GM12878 (cell line): ENCODE measurements around the gene UBA6. TPM values are rescaled to one million over a fixed set of nuclear protein-coding genes. Genes with fewer than 3 reads are reported as not detected.

Experiments
- ATAC-seq: fragments of 200-7000 bp; cut with Tn5 transposase; 3 replicates; pipeline ENCODE4 v1.9.1; 2020; ENCODE audit warnings: mild to moderate bottlenecking, moderate library complexity
- BruUV-seq: library from RNA; stranded (reverse); fragments of 400-500 nt; replicated peaks from 2 replicates; lab custom pipeline; 2021; lab: Mats Ljungman, UMichigan
- CTCF ChIA-PET: fragments of 300-600 bp; sonication (Branson Sonifier 250); formaldehyde crosslinking; extraction: SDS; loops from one replicate; lab custom pipeline; 2021; ENCODE audit warnings: inconsistent platforms; lab: Yijun Ruan, JAX
- POLR2A ChIA-PET: fragments of 350-600 bp; formaldehyde crosslinking; extraction: SDS; loops from one replicate; lab custom pipeline; 2021; ENCODE audit warnings: inconsistent platforms; lab: Charles Lee
- RAD21 ChIA-PET: fragments of 300-600 bp; sonication (Branson Sonifier 250); formaldehyde crosslinking; loops from one replicate; lab custom pipeline; 2023; ENCODE audit warnings: antibody characterized with exemption; ENCODE audit not compliant: unreplicated experiment; lab: Charles Lee
- SMC1A ChIA-PET: fragments of 300-600 bp; sonication (Branson Sonifier 250); formaldehyde crosslinking; loops from one replicate; lab custom pipeline; 2023; ENCODE audit not compliant: unreplicated experiment, uncharacterized antibody; lab: Charles Lee
- DNase-seq: peaks from one replicate; pipeline ENCODE4 v3.0.0-alpha.2; 2011; ENCODE audit warnings: low read depth, low spot score
- FAIRE-seq: peaks from 3 replicates; lab custom pipeline; 2011; peaks lifted over from hg19 to GRCh38; lab: Jason Lieb, UNC
- H2AFZ ChIP-seq: 2 replicates; pipeline ENCODE4 v1.6.0; 2011; ENCODE audit warnings: low read depth, low read length, control low read depth; ENCODE audit not compliant: control insufficient read depth
- H3K27ac ChIP-seq: 2 replicates; pipeline ENCODE4 v1.5.1; 2011; ENCODE audit warnings: control low read depth; ENCODE audit not compliant: control insufficient read depth, insufficient read depth
- H3K27me3 ChIP-seq, 2 experiments: replicated peaks in 1 of 2; 2 replicates each; pipeline versions ENCODE4 v1.6.0 to v1.6.1; 2011; ENCODE audit warnings: low read length in 1 of 2; ENCODE audit not compliant: control insufficient read depth in 2 of 2, insufficient read depth in 2 of 2
- H3K36me3 ChIP-seq, 2 experiments: 2 replicates each; pipeline ENCODE4 v1.5.1; 2011; ENCODE audit warnings: low read length in 1 of 2; ENCODE audit not compliant: control insufficient read depth in 2 of 2, insufficient read depth in 2 of 2
- H3K4me1 ChIP-seq: 2 replicates; pipeline ENCODE4 v1.6.1; 2011; ENCODE audit warnings: mild to moderate bottlenecking, low read length, moderate library complexity, mixed read lengths; ENCODE audit not compliant: control insufficient read depth, insufficient read depth
- H3K4me2 ChIP-seq: 2 replicates; pipeline ENCODE4 v1.6.0; 2011; ENCODE audit warnings: control low read depth; ENCODE audit not compliant: control insufficient read depth, insufficient read depth
- H3K4me3 ChIP-seq: fragments of 200-600 bp; sonication (generic); 2 replicates; pipeline ENCODE4 v1.5.1; 2016
- H3K79me2 ChIP-seq: 2 replicates; pipeline ENCODE4 v1.6.0; 2011; ENCODE audit warnings: low read length; ENCODE audit not compliant: control insufficient read depth, insufficient read depth
- H3K9ac ChIP-seq: 2 replicates; pipeline ENCODE4 v1.8.0; 2011; ENCODE audit warnings: low read length, control low read depth, mixed read lengths; ENCODE audit not compliant: control insufficient read depth, insufficient read depth
- H3K9me3 ChIP-seq: replicated peaks from 3 replicates; pipeline ENCODE4 v1.5.1; 2011; ENCODE audit warnings: mild to moderate bottlenecking, low read length; ENCODE audit not compliant: control insufficient read depth, insufficient read depth
- H4K20me1 ChIP-seq: 2 replicates; pipeline ENCODE4 v1.6.0; 2011; ENCODE audit not compliant: control insufficient read depth, insufficient read depth
- CHD4 ChIP-seq: fragments of 200-600 bp; sonication (generic); IDR thresholded peaks from 2 replicates; pipeline ENCODE4 v1.6.1; 2016; ENCODE audit warnings: mild to moderate bottlenecking
- EED ChIP-seq: sonication (generic); IDR thresholded peaks from 2 replicates; pipeline ENCODE4 v1.6.1; 2016; ENCODE audit warnings: antibody characterized with exemption, low read depth
- MLLT1 ChIP-seq: fragments of 450-650 bp; IDR thresholded peaks from 2 replicates; pipeline ENCODE4 v1.6.1; 2016; ENCODE audit warnings: mild to moderate bottlenecking
- PML ChIP-seq: IDR thresholded peaks from 2 replicates; pipeline ENCODE4 v1.6.1; 2012; ENCODE audit warnings: low read length, inconsistent platforms
- POLR2AphosphoS2 ChIP-seq: IDR thresholded peaks from 2 replicates; pipeline ENCODE4 v1.6.1; 2011; ENCODE audit warnings: low read depth, mild to moderate bottlenecking, low read length, improper control_type of control experiment, moderate library complexity
- RCOR1 ChIP-seq: conservative IDR thresholded peaks from 2 replicates; pipeline ENCODE4 v1.6.1; 2012; ENCODE audit warnings: low read depth, low read length, improper control_type of control experiment
- ZNF274 ChIP-seq: IDR thresholded peaks from one replicate; pipeline ENCODE4 v1.8.0; 2011; ENCODE audit not compliant: insufficient read length, insufficient read depth
- ZNF687 ChIP-seq: fragments of 450-650 bp; IDR thresholded peaks from 2 replicates; pipeline ENCODE4 v1.6.1; 2017; ENCODE audit warnings: mild to moderate bottlenecking, moderate library complexity
- WGBS: methylation state at CpG from one replicate; pipeline ENCODE4 v1.1.6; 2016; ENCODE audit warnings: low lambda C conversion rate; ENCODE audit not compliant: insufficient replicate concordance, insufficient coverage; ENCODE audit errors: missing lambda C conversion rate; 5-methylcytosine and 5-hydroxymethylcytosine counted together
- in situ Hi-C: fragments of 300-500 bp; cut with MboI; formaldehyde crosslinking; loops from 9 replicates; pipeline ENCODE4 v1.14.3; 2018; ENCODE audit warnings: mixed read lengths
- intact Hi-C: fragments of 100-400 bp; cut with micrococcal nuclease; formaldehyde crosslinking; loops from one replicate; pipeline ENCODE4 v1.14.2; 2022; ENCODE audit not compliant: unreplicated experiment
- polyA plus RNA-seq, 11 experiments: library from polyadenylated mRNA; depleted of rRNA in 4 of 11; unstranded in 6 of 11; stranded (reverse) in 5 of 11; fragments of >200 nt; fragmentation: Nextera tagmentation in 4 of 11; fragmentation: Illumina TruSeq in 1 of 11; extraction: Ambion mirVana in 4 of 11; extraction: Trizol in 1 of 11; gene quantifications; 1 replicate in 1 of 11; 2 replicates in 10 of 11; pipeline versions ENCODE4 v1.2.1 to v1.2.3, GENCODE V29; 2011 to 2016; ENCODE audit warnings: inconsistent platforms in 2 of 11, missing spikeins in 2 of 11, low read depth in 1 of 11
- total RNA-seq, 4 experiments: library from RNA; depleted of rRNA in 3 of 4; stranded (reverse); fragments of >200 nt in 3 of 4; fragmentation: Illumina TruSeq in 1 of 4; extraction: Trizol in 1 of 4; gene quantifications; 2 replicates each; pipeline versions ENCODE4 v1.2.1 to v1.2.3, GENCODE V29; 2013 to 2021

Gene UBA6
- total and polyA plus RNA-seq, 10 of the 15 experiments (the other 5 are each of a cell fraction or from before 2014, with no cell fraction given), result 7.9 to 70.6 (median 34.7) TPM

- no peak overlapping the region for H3K4me2 ChIP-seq
- in situ Hi-C loops, result no loop called here
- BruUV-seq, result no TSS peak
- no peak overlapping the region for H3K27ac ChIP-seq
- no peaks in the 10 kb centered on the region for H4K20me1 ChIP-seq
- H3K36me3 ChIP-seq, result no peaks in the 10 kb centered on the region
- RAD21 ChIA-PET, result interaction anchor here (1.0 to 1.1 kb wide), 2 partner anchors 10 to 114 kb away, joined by 3 to 5 read pairs; partner anchors contain the start of gene UBA6
- no peak overlapping the region for H2AFZ ChIP-seq
- SMC1A ChIA-PET, result interaction anchor here (0.6 to 2.8 kb wide), 6 partner anchors 10 to 1953 kb away, joined by 3 to 9 read pairs (median 6); no protein-coding TSS in a partner anchor
- 99% methylated on average over 3 of the region's 3 CpGs for WGBS
- H3K9me3 ChIP-seq, result no peaks in the 10 kb centered on the region
- FAIRE-seq (no peak), ATAC-seq (no peak), DNase-seq (no peak)
- H3K4me1 ChIP-seq, result no peaks in the 10 kb centered on the region
- CTCF ChIA-PET, result interaction anchor here (0.7 to 2.6 kb wide), 3 partner anchors 19 to 42 kb away, joined by 3 to 5 read pairs (median 4); no protein-coding TSS in a partner anchor
- H3K9ac ChIP-seq, result no peak overlapping the region
- H3K79me2 ChIP-seq, result no peaks in the 10 kb centered on the region
- intact Hi-C loops, result no loop called here
- TF ChIP-seq CHD4 (no peak), ZNF274 (no peak), RCOR1 (no peak), MLLT1 (no peak), PML (no peak), ZNF687 (no peak), EED (no peak), POLR2AphosphoS2 (no peak)
- no peaks in the 10 kb centered on the region for H3K27me3 ChIP-seq
- POLR2A ChIA-PET, result interaction anchor here (0.7 kb wide), 2 partner anchors 14 to 31 kb away, joined by 5 read pairs; no protein-coding TSS in a partner anchor
- no peak overlapping the region for H3K4me3 ChIP-seq
These were observed 113.8 kb downstream of the UBA6 start for GRCh38 chr4:67587156-67587555.
